SK-N-SH treated with all-trans-retinoic acid at 6 μM for 48 hours (cell line): ENCODE results near the gene NUBP1.

ENCODE experiments used
- ATAC-seq: fragments of 200-7000 bp; cut with Tn5 transposase; 3 replicates; pipeline ENCODE4 v1.9.1; 2020; ENCODE audit warnings: mild to moderate bottlenecking, moderate library complexity
- ARNTL ChIP-seq: fragments of 450-650 bp; formaldehyde crosslinking; IDR thresholded peaks from 2 replicates; pipeline ENCODE4 v1.5.0; 2020; ENCODE audit warnings: low read depth, mild to moderate bottlenecking, moderate library complexity, borderline replicate concordance
- BACH2 ChIP-seq: fragments of 250-450 bp; sonication (Bioruptor Pico); IDR thresholded peaks from 2 replicates; pipeline ENCODE4 v1.9.0; 2021; ENCODE audit warnings: mild to moderate bottlenecking, borderline replicate concordance
- CSDC2 ChIP-seq: fragments of 250-450 bp; sonication (Bioruptor Pico); IDR thresholded peaks from 2 replicates; pipeline ENCODE4 v1.5.0; 2020; ENCODE audit warnings: mild to moderate bottlenecking, moderate library complexity
- ESRRG ChIP-seq: fragments of 250-450 bp; sonication (Bioruptor Pico); IDR thresholded peaks from 2 replicates; pipeline ENCODE4 v1.6.1; 2021; ENCODE audit warnings: mild to moderate bottlenecking
- ISL1 ChIP-seq: fragments of 250-450 bp; sonication (Bioruptor Pico); IDR thresholded peaks from 2 replicates; pipeline ENCODE4 v2.1.2; 2022; ENCODE audit warnings: mild to moderate bottlenecking, moderate library complexity
- OSR1 ChIP-seq: fragments of 250-450 bp; sonication (Bioruptor Pico); IDR thresholded peaks from 2 replicates; pipeline ENCODE4 v1.8.0; 2022; ENCODE audit warnings: moderate library complexity, mild to moderate bottlenecking, inconsistent platforms
- PPARA ChIP-seq: fragments of 250-450 bp; sonication (Bioruptor Pico); IDR thresholded peaks from 2 replicates; pipeline ENCODE4 v1.5.0; 2020; ENCODE audit warnings: mild to moderate bottlenecking, borderline replicate concordance
- RARB ChIP-seq: fragments of 250-450 bp; sonication (Bioruptor Pico); IDR thresholded peaks from 2 replicates; pipeline ENCODE4 v1.8.0; 2021; ENCODE audit warnings: mild to moderate bottlenecking, moderate library complexity
- TCF4 ChIP-seq: fragments of 250-450 bp; sonication (Bioruptor Pico); IDR thresholded peaks from 2 replicates; pipeline ENCODE4 v1.8.0; 2021; ENCODE audit warnings: mild to moderate bottlenecking, moderate library complexity, borderline replicate concordance
- TOX ChIP-seq: fragments of 250-450 bp; sonication (Bioruptor Pico); IDR thresholded peaks from 2 replicates; pipeline ENCODE4 v1.8.0; 2021; ENCODE audit warnings: mild to moderate bottlenecking, moderate library complexity, borderline replicate concordance
- ZC3H10 ChIP-seq: fragments of 250-450 bp; sonication (Bioruptor Pico); IDR thresholded peaks from 2 replicates; pipeline ENCODE4 v1.5.1; 2021; ENCODE audit warnings: mild to moderate bottlenecking, moderate library complexity
- ZFP3 ChIP-seq: fragments of 250-450 bp; sonication (Bioruptor Pico); IDR thresholded peaks from 2 replicates; pipeline ENCODE4 v1.5.0; 2020; ENCODE audit warnings: mild to moderate bottlenecking, moderate library complexity
- ZFP30 ChIP-seq: fragments of 450-650 bp; formaldehyde crosslinking; IDR thresholded peaks from 2 replicates; pipeline ENCODE4 v1.5.0; 2022; ENCODE audit warnings: mild to moderate bottlenecking, moderate library complexity
- ZNF70 ChIP-seq: fragments of 450-650 bp; formaldehyde crosslinking; IDR thresholded peaks from 2 replicates; pipeline ENCODE4 v1.5.0; 2020; ENCODE audit warnings: mild to moderate bottlenecking, moderate library complexity
- ZNF8 ChIP-seq: fragments of 450-650 bp; formaldehyde crosslinking; IDR thresholded peaks from 2 replicates; pipeline ENCODE4 v1.5.0; 2020; ENCODE audit warnings: mild to moderate bottlenecking, moderate library complexity
- TF ChIP-seq, protein P1 (sequence below): fragments of 250-450 bp; sonication (Bioruptor Pico); IDR thresholded peaks from 2 replicates; pipeline ENCODE4 v1.8.0; 2020; ENCODE audit warnings: mild to moderate bottlenecking, moderate library complexity, borderline replicate concordance
- TF ChIP-seq, protein P2 (sequence below): fragments of 250-450 bp; sonication (Bioruptor Pico); IDR thresholded peaks from 2 replicates; pipeline ENCODE4 v1.5.0; 2020; ENCODE audit warnings: mild to moderate bottlenecking, moderate library complexity
- TF ChIP-seq, protein P3 (sequence below): fragments of 250-450 bp; sonication (Bioruptor Pico); IDR thresholded peaks from 2 replicates; pipeline ENCODE4 v1.5.1; 2021; ENCODE audit warnings: mild to moderate bottlenecking, moderate library complexity
- TF ChIP-seq, protein P4 (sequence below): fragments of 250-450 bp; sonication (Bioruptor Pico); IDR thresholded peaks from 2 replicates; pipeline ENCODE4 v1.8.0; 2021; ENCODE audit warnings: low read depth, mild to moderate bottlenecking, moderate library complexity, borderline replicate concordance

NUBP1 gene

DNA sequence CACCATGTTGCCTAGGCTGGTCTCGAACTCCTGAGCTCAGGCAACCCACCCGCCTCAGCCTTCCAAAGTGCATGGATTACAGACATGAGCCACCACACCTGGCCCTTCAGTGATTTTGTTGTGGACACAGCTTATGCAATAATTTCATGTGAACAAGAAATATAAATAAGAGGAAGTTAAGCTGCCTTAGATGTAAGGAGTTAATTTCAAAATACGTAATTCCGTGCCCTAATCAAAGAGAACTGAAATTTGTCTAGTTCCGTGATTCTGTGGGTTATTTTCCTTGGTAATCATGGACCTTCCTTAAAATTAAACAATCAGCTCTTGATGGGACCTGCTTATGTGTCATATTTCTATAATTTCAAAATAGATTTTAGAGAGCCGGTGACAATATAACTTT lies 63.1 kb downstream of the NUBP1 start:
- TF ChIP-seq, protein P1, sequence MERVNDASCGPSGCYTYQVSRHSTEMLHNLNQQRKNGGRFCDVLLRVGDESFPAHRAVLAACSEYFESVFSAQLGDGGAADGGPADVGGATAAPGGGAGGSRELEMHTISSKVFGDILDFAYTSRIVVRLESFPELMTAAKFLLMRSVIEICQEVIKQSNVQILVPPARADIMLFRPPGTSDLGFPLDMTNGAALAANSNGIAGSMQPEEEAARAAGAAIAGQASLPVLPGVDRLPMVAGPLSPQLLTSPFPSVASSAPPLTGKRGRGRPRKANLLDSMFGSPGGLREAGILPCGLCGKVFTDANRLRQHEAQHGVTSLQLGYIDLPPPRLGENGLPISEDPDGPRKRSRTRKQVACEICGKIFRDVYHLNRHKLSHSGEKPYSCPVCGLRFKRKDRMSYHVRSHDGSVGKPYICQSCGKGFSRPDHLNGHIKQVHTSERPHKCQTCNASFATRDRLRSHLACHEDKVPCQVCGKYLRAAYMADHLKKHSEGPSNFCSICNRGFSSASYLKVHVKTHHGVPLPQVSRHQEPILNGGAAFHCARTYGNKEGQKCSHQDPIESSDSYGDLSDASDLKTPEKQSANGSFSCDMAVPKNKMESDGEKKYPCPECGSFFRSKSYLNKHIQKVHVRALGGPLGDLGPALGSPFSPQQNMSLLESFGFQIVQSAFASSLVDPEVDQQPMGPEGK (CRISPR knock-in tag): no peak
- TF ChIP-seq ZNF8 (CRISPR knock-in tag) (no peak), ZNF70 (CRISPR knock-in tag) (no peak)
- TF ChIP-seq, all 23 proteins: peak for 0

DNA sequence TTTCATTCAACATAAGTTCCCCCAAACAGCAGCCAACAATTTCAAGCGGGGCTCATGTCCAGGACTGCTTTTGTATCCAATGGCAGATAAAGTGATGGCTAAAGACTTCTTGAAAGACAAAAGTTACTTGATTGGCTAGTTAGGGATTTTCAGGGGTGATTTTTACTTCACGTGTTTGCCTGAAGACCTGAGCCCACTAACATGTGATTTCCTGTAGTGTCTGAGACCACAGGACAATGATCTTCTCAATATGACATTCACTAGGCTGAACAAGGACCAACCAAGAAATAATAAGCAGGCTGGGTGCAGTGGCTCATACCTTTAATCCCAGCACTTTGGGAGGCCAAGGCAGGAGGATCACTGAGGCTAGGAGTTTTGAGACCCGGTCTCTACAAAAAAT lies 64.6 kb downstream of the NUBP1 start:
- TF ChIP-seq ARNTL (CRISPR knock-in tag) (no peak), CSDC2 (CRISPR knock-in tag) (no peak), ZFP30 (CRISPR knock-in tag) (no peak), ESRRG (CRISPR knock-in tag) (no peak), OSR1 (no peak), ZFP3 (CRISPR knock-in tag) (no peak), ZNF70 (CRISPR knock-in tag) (no peak), ZC3H10 (CRISPR knock-in tag) (no peak), RARB (CRISPR knock-in tag) (no peak), TCF4 (CRISPR knock-in tag) (no peak)
- TF ChIP-seq, protein P2, sequence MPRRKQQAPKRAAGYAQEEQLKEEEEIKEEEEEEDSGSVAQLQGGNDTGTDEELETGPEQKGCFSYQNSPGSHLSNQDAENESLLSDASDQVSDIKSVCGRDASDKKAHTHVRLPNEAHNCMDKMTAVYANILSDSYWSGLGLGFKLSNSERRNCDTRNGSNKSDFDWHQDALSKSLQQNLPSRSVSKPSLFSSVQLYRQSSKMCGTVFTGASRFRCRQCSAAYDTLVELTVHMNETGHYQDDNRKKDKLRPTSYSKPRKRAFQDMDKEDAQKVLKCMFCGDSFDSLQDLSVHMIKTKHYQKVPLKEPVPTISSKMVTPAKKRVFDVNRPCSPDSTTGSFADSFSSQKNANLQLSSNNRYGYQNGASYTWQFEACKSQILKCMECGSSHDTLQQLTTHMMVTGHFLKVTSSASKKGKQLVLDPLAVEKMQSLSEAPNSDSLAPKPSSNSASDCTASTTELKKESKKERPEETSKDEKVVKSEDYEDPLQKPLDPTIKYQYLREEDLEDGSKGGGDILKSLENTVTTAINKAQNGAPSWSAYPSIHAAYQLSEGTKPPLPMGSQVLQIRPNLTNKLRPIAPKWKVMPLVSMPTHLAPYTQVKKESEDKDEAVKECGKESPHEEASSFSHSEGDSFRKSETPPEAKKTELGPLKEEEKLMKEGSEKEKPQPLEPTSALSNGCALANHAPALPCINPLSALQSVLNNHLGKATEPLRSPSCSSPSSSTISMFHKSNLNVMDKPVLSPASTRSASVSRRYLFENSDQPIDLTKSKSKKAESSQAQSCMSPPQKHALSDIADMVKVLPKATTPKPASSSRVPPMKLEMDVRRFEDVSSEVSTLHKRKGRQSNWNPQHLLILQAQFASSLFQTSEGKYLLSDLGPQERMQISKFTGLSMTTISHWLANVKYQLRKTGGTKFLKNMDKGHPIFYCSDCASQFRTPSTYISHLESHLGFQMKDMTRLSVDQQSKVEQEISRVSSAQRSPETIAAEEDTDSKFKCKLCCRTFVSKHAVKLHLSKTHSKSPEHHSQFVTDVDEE (CRISPR knock-in tag): no peak
- TF ChIP-seq, protein P3, sequence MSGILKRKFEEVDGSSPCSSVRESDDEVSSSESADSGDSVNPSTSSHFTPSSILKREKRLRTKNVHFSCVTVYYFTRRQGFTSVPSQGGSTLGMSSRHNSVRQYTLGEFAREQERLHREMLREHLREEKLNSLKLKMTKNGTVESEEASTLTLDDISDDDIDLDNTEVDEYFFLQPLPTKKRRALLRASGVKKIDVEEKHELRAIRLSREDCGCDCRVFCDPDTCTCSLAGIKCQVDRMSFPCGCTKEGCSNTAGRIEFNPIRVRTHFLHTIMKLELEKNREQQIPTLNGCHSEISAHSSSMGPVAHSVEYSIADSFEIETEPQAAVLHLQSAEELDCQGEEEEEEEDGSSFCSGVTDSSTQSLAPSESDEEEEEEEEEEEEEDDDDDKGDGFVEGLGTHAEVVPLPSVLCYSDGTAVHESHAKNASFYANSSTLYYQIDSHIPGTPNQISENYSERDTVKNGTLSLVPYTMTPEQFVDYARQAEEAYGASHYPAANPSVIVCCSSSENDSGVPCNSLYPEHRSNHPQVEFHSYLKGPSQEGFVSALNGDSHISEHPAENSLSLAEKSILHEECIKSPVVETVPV: no peak
- TF ChIP-seq, protein P1 (CRISPR knock-in tag): no peak
- TF ChIP-seq, protein P4, sequence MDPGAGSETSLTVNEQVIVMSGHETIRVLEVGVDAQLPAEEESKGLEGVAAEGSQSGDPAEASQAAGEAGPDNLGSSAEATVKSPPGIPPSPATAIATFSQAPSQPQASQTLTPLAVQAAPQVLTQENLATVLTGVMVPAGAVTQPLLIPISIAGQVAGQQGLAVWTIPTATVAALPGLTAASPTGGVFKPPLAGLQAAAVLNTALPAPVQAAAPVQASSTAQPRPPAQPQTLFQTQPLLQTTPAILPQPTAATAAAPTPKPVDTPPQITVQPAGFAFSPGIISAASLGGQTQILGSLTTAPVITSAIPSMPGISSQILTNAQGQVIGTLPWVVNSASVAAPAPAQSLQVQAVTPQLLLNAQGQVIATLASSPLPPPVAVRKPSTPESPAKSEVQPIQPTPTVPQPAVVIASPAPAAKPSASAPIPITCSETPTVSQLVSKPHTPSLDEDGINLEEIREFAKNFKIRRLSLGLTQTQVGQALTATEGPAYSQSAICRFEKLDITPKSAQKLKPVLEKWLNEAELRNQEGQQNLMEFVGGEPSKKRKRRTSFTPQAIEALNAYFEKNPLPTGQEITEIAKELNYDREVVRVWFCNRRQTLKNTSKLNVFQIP: no peak
- TF ChIP-seq, all 23 proteins: peak for 0
- no peak for ATAC-seq

More for the DNA sequence above, 63.1 kb downstream of the NUBP1 start:
- ATAC-seq: no peak

DNA sequence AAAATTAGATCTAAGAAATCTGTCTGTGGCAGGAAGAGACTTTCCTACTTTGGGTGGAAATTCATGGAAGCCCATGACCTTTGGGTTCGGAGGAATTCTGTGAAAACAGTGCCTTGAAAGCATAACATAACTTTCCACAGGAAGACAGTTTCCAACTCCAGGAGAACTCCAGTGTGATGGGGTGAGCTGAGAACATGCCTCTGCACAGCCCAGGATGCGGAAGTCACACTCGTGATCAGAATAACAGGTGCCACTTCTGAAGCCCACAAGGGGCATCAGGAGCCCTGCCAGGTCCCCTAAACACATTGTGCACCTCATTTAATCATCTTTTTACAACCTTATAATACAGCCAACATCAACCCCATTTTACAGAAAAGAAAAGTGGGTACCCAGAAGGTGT lies 65.2 kb downstream of the NUBP1 start:
- TF ChIP-seq ZFP30 (CRISPR knock-in tag): no peak
- TF ChIP-seq ISL1 (CRISPR knock-in tag): no peak
- TF ChIP-seq, protein P2 (CRISPR knock-in tag): no peak
- TF ChIP-seq BACH2 (CRISPR knock-in tag): no peak
- TF ChIP-seq ESRRG (CRISPR knock-in tag): no peak
- TF ChIP-seq, protein P4: no peak
- TF ChIP-seq ZFP3 (CRISPR knock-in tag): no peak
- TF ChIP-seq OSR1: no peak
- TF ChIP-seq RARB (CRISPR knock-in tag): no peak
- no peak for TF ChIP-seq ARNTL (CRISPR knock-in tag)
- TF ChIP-seq ZNF70 (CRISPR knock-in tag): no peak
- TF ChIP-seq ZC3H10 (CRISPR knock-in tag): no peak
- no peak for TF ChIP-seq TOX (CRISPR knock-in tag)
- TF ChIP-seq TCF4 (CRISPR knock-in tag): no peak
- no peak for TF ChIP-seq CSDC2 (CRISPR knock-in tag)
- TF ChIP-seq, protein P3: no peak
- no peak for TF ChIP-seq ZNF8 (CRISPR knock-in tag)
- TF ChIP-seq PPARA (CRISPR knock-in tag): no peak
- TF ChIP-seq, all 23 proteins: peak for 0
- ATAC-seq: no peak
